ENCODE results near the gene TCF12.

- TF ChIP-seq EZH2 (IDR thresholded peaks at IDR 0.05) (no peak), CTCF (IDR thresholded peaks at IDR 0.05) (no peak)
Measured at GRCh38 chr15:57198131-57198530, 279.7 kb downstream of the TCF12 start.
